HG02973 (cell line): Measurements from ENCODE around the gene PARP6.
A peak's percentile ranks its signal among the peaks of the same experiment; 100 is the strongest.
"Not testable (repeated sequence)": the region's sequence is repeated elsewhere in the genome, so short reads cannot be mapped to it uniquely, and the experiment has no call there.

Experiments used
- ATAC-seq: cut with Tn5 transposase; IDR thresholded peaks from one replicate; pipeline ENCODE4 v1.9.1; 2021; ENCODE audit warnings: moderate library complexity; ENCODE audit not compliant: unreplicated experiment

PARP6 gene

GRCh38 chr15:72280751-72281150 lies 8.4 kb upstream of the PARP6 start:
- no peak for ATAC-seq

DNA sequence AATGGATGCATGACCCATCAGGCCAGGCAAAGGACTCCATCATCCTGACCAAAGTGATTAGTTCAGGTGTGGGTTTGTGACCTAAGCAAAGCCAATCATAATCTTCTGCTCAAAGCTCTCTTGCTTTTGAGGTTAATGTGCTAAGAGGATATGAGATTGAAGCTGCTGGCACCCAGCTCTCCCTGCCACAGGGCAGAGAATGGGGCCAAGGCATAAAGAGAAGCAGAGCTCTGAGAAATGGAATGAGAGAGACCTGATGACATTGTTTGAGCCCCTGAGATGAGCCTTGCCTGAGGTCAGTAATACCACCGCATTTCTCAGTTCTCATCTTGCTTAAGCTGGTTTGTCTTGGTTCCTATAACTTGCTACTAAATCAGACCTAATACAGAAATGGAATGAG lies 6.4 kb upstream of the PARP6 start:
- ATAC-seq = no peak

GRCh38 chr15:72276326-72276700 lies 4.0 kb upstream of the PARP6 start:
- no peak for ATAC-seq

DNA sequence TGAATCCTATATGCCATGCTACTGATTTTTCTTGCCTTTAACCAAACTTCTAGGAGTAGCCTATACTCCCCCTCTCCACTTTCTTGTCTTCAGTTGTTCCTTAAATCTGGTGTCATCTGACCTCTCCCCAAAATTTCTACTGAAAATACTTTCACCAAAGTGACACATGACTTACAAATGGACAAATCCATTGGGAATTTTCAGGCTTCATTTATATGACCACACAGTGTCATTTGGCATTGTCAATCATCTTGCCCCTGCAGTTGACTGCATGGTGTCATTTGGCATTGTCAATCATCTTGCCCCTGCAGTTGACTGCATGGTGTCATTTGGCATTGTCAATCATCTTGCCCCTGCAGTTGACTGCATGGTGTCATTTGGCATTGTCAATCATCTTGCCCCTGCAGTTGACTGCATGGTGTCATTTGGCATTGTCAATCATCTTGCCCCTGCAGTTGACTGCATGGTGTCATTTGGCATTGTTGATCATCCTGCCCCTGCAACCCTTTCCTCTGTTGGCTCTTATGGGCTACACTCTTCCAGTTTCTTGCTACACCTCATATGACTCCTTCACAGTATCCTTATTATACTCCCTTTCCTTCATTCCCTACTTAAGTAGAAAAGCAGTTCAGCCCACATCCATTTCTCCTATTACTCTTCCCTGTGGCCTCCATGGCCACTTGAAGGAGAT lies 3.4 kb upstream of the PARP6 start:
- not testable (repeated sequence) for ATAC-seq

DNA sequence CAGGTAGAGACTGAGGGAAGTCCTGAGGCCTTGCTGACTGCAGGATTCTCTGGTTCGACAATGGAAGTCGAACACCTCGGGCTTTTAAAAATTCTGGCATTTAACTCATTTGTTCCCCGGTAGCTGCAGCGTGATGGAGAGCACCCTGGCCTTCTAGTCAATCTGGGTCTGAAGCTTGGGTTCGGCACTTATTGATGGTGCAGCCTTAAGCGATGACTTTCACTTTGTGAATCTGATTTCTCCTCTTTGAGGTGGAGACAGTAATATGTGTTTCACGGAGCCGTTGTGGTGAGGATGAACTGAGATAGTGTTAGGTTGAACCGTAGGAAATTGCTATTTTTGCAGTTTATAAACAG lies 621 bp upstream of the PARP6 start:
- no peak for ATAC-seq

DNA sequence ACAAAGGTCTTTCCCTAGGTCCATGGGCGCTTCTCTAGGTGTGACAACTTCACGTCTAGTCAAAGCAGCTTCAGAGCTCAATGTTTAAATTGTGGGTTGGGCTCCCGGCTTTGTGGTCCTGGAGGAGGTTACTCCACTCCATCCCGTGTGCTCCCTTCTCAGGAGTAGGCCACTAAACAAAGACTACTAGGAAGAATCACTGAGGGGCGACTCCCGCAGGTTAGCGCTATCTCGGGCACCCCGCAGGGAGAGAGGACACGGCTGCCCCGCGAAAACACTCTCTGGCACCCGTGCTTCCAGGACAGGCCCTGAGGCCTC lies 500 bp downstream of the PARP6 start:
- no peak for ATAC-seq

DNA sequence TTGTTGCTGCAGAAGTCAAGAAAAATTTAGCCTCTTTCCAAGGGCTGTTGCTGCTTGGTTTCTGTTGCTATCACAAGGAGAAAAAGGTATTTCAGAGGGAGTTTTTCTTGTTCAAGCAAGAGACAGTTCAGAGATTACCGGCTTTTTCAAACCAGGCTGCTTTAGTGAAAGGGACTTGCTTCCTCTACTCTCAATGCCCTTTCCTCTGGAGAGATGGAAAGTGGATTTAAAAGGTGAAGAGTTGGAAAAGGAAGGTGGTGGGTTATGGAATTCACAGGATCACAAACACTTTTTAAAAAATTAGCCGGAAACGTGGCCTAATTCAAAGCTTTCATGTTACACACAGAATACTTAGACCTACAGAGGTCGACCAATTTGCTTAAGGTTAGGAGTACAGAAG lies 1.1 kb downstream of the PARP6 start:
- no peak for ATAC-seq

GRCh38 chr15:72269739-72270138 lies 2.6 kb downstream of the PARP6 start:
- no peak for ATAC-seq

DNA sequence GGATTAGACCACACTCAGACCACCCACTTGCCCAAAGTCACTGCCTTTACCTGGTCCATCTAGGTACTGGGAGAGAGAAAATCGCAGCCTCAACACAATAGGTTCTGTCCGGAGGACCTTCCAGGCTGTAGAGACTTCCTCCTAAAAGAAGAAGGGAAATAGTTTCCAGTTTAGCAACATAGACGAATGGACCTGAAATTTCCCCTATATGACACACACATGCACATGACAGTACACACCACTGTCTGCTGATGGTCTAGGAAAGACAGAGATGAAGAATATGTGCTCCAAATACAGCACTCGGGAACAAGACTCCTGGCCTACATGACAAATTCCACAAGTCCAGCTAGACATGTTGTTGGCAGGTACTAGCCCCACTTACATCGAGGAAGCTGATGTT lies 7.3 kb downstream of the PARP6 start:
- no peak for ATAC-seq

DNA sequence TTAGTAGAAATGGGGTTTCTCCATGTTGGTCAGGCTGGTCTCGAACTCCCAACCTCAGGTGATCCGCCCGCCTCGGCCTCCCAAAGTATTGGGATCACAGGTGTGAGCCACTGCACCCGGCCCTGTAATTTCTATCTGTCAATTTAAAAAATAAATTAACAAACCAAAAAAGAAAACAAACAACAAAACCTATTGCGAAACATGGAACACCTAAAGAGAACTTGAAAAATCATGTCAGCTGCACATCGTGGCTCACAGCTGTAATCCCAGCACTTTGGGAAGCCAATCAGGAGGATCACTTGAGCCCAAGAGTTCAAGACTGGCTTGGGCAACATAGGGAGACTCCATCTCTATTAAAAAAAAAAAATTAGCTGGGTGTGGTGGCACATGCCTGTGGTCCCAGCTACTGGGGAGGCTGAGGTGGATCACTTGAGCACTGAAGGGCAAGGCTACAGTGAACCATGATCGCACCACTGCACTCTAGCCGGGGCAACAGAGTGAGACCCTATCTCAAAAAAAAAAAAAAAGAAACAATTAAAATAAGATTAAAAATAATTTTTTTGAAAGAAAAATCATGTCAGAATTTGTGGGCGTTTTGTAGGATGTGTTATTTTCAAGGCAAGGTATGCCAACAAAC lies 19.6 kb downstream of the PARP6 start:
- no peak for ATAC-seq

DNA sequence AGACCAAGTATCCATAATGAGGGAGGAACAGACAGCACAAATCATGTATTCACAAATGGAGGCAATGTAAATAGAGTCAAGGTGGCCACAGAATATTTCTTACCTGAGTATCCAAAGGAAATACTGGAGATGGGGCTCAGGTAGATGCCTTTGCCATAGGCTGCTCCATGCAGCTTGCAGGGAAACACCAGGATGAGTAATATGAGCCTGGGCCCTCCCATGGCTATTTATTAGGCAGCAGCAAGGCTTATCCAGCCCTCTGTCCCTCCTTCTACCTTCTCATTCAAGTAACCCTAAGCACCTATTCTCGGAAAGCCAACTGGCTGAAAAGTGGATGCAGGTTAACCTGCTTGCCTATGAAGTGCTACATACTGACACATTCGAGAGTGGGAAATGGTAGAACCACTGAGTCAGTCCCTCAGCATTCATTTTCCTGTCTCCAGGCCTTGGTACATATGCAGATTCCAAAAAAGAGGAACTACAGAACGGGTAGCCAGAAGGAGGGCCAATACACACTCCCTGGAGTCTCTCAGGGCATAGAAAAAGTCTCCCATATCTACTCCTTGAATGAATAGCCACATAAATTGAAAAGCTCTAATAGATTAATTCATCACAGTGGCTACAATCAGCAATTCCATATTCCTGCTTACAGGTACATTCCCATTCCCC lies 23.1 kb downstream of the PARP6 start:
- ATAC-seq = no peak

- no peak for ATAC-seq
Measured at GRCh38 chr15:72248514-72248913, 23.8 kb downstream of the PARP6 start.

- no peak for ATAC-seq
Measured at GRCh38 chr15:72242775-72243370, 29.5 kb downstream of the PARP6 start.

- ATAC-seq = no peak
Measured at GRCh38 chr15:72239652-72240051, 32.7 kb downstream of the PARP6 start.

DNA sequence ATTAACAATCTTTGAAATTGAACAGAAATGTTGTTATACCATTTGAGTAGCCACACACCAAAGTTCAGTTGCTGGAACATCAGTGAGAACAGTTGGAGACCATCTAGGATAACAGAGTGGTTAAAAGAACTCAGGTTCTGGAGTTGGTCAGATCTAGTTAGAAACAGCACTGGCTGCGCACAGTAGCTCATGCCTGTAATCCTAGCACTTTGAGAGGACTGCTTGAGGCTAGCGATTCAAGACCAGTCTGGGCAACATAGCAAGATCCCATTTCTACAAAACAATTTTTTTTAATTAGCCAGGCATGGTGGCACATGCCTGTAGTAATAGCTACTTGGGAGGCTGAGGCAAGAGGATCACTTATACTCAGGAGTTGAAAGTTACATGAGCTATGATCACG lies 33.8 kb downstream of the PARP6 start:
- ATAC-seq = no peak

GRCh38 chr15:72237853-72238224 lies 34.5 kb downstream of the PARP6 start:
- no peak for ATAC-seq

DNA sequence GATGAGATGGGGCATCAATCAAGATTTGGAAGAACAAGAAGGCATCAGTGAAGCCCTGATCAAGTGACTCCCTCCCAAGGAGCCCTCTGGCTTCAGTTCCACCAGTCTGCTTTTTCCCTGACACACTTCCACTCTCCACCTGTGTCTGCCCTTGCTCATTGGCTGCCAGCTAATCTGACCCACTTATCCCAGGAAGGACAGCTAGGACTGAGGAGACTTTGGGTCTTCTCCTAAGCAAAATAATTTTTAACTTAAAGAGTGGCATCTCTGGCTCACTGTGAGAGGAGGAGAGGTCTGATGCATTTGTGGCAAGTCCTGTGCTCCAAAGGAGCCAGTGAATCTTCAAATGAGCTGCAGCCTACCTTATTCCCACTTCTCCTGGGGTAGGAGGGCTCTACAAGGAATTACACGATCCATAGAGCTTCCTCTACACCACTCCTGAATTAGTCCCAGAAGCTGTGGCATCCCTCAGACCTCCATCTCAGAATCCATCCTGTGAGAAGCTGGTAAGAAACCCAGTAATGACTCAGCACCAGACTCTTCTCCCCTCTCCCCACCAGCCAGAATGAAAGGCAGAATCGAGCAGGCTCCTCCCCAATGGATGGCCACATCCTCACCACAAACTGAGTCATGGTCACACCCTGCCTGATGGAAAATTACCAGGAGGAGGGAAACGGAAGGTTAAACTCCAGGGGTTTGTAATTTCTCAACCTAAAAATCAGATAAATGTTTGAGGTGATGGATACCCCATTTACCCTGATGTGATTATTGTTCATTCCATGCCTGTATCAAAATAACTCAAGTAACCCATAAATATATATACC lies 35.1 kb downstream of the PARP6 start:
- peak; percentile 65 for ATAC-seq

- ATAC-seq = no peak
Measured at GRCh38 chr15:72236381-72237003, 35.9 kb downstream of the PARP6 start.

- no peak for ATAC-seq
Measured at GRCh38 chr15:72235298-72235697, 37.1 kb downstream of the PARP6 start.

DNA sequence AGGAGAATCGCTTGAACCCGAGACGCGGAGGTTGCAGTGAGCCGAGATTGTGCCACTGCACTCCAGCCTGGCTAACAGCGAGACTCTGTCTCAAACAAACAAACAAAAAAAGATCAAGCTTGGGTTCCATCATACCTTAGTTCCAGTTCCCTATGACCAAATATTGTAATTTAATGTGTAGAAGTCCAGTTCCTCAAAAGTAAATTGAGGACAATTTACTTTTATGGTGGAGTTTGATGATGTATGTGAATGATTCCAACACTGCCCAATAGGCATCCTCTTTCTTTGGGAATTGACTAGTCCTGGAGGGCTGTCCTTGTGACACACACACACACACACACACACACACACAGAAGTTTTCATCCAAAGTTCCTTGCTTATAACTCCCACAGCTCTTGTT lies 38.6 kb downstream of the PARP6 start:
- no peak for ATAC-seq
